SK-N-SH (cell line): Measurements from ENCODE around the gene ITPRIPL2. TPM values are rescaled to one million over a fixed set of nuclear protein-coding genes. Genes with fewer than 3 reads are reported as not detected.
A peak's percentile ranks its signal among the peaks of the same experiment; 100 is the strongest.

Source experiments
- CTCF ChIA-PET: fragments of 300-600, 350-600 bp; formaldehyde crosslinking; extraction: SDS; loops from one replicate; lab custom pipeline; 2021; lab: Yijun Ruan, JAX
- POLR2A ChIA-PET: fragments of 350-600 bp; sonication (Branson Sonifier 250); formaldehyde crosslinking; extraction: SDS; loops from one replicate; lab custom pipeline; 2020; ENCODE audit warnings: antibody characterized with exemption, inconsistent platforms; lab: Yijun Ruan, JAX
- DNase-seq: peaks from one replicate; pipeline ENCODE4 v3.0.0; 2012
- H2AFZ ChIP-seq: fragments of 200-600 bp; sonication (generic); 2 replicates; pipeline ENCODE4 v1.8.1; 2016; ENCODE audit warnings: antibody characterized with exemption, mild to moderate bottlenecking, low read depth
- H3F3A ChIP-seq: fragments of 200-600 bp; sonication (generic); replicated peaks from 2 replicates; pipeline ENCODE3; 2016; ENCODE audit warnings: antibody characterized with exemption, mild to moderate bottlenecking; ENCODE audit not compliant: insufficient read depth
- H3K27ac ChIP-seq, 2 experiments: fragments of 200-500 bp in 1 of 2; fragments of 200-600 bp in 1 of 2; sonication (Bioruptor generic) in 1 of 2; sonication (generic), shearing (Covaris generic) in 1 of 2; 2 replicates each; pipeline versions ENCODE4 v1.5.1 to v1.6.1; 2014 to 2016; ENCODE audit warnings: low read depth in 2 of 2, inconsistent platforms in 1 of 2, low read length in 1 of 2, mild to moderate bottlenecking in 1 of 2, mixed read lengths in 1 of 2
- H3K27me3 ChIP-seq: fragments of 200-600 bp; sonication (generic), shearing (Covaris generic); 2 replicates; pipeline ENCODE4 v1.6.1; 2016; ENCODE audit warnings: mixed run types; ENCODE audit not compliant: insufficient read depth
- H3K36me3 ChIP-seq, 2 experiments: fragments of 200-500 bp in 1 of 2; fragments of 200-600 bp in 1 of 2; sonication (Bioruptor generic) in 1 of 2; sonication (generic) in 1 of 2; replicated peaks in 1 of 2; 2 replicates each; pipeline versions ENCODE3 to v1.5.1; 2014 to 2016; ENCODE audit warnings: low read length in 1 of 2, mild to moderate bottlenecking in 1 of 2; ENCODE audit not compliant: insufficient read depth in 2 of 2, control insufficient read depth in 1 of 2
- H3K4me1 ChIP-seq, 2 experiments: fragments of 200-500 bp in 1 of 2; fragments of 200-600 bp in 1 of 2; sonication (Bioruptor generic) in 1 of 2; sonication (generic), shearing (Covaris generic) in 1 of 2; 2 replicates each; pipeline versions ENCODE4 v1.5.1 to v1.6.1; 2014 to 2016; ENCODE audit warnings: low read depth in 1 of 2, low read length in 1 of 2, mixed run types in 1 of 2; ENCODE audit not compliant: insufficient read depth in 2 of 2, control insufficient read depth in 1 of 2
- H3K4me2 ChIP-seq: fragments of 200-600 bp; sonication (generic), shearing (Covaris generic); 2 replicates; pipeline ENCODE4 v1.6.1; 2017; ENCODE audit warnings: mixed run types
- H3K4me3 ChIP-seq, 2 experiments: fragments of 200-500 bp in 1 of 2; fragments of 200-600 bp in 1 of 2; sonication (Bioruptor generic) in 1 of 2; sonication (generic), shearing (Covaris generic) in 1 of 2; 2 replicates each; pipeline versions ENCODE4 v1.5.1 to v1.8.1; 2014 to 2016; ENCODE audit warnings: low read depth in 2 of 2, inconsistent platforms in 1 of 2, low read length in 1 of 2, mild to moderate bottlenecking in 1 of 2, mixed read lengths in 1 of 2, moderate library complexity in 1 of 2
- H3K79me2 ChIP-seq: fragments of 200-600 bp; sonication (generic); 2 replicates; pipeline ENCODE4 v1.8.1; 2017; ENCODE audit warnings: mild to moderate bottlenecking; ENCODE audit not compliant: insufficient read depth
- H3K9ac ChIP-seq: fragments of 200-600 bp; sonication (generic); 2 replicates; pipeline ENCODE4 v1.6.1; 2017; ENCODE audit warnings: mixed run types
- H3K9me2 ChIP-seq: fragments of 200-600 bp; sonication (generic); 2 replicates; pipeline ENCODE4 v1.6.1; 2017; ENCODE audit warnings: mixed run types
- H3K9me3 ChIP-seq: fragments of 200-600 bp; sonication (generic); 2 replicates; pipeline ENCODE4 v1.6.1; 2017; ENCODE audit warnings: mixed run types, mild to moderate bottlenecking, moderate library complexity
- H4K20me1 ChIP-seq: fragments of 200-600 bp; sonication (generic); 2 replicates; pipeline ENCODE4 v1.6.1; 2017; ENCODE audit warnings: mild to moderate bottlenecking, mixed run types; ENCODE audit not compliant: insufficient read depth
- CHD2 ChIP-seq: fragments of 150-350 bp; IDR thresholded peaks from 2 replicates; pipeline ENCODE4 v1.6.1; 2018; ENCODE audit warnings: low read length; ENCODE audit not compliant: partially characterized antibody
- CTCF ChIP-seq: fragments of 200-600 bp; sonication (generic); IDR thresholded peaks from 2 replicates; pipeline ENCODE4 v1.6.1; 2017; ENCODE audit warnings: antibody characterized with exemption, mild to moderate bottlenecking, moderate library complexity
- ELF1 ChIP-seq: IDR thresholded peaks from 2 replicates; pipeline ENCODE4 v1.4.0; 2012
- FOXJ3 ChIP-seq: sonication (generic); formaldehyde crosslinking; IDR thresholded peaks from 2 replicates; pipeline ENCODE4 v1.5.1; 2020; ENCODE audit warnings: mild to moderate bottlenecking, missing genetic modification reagents
- GABPA ChIP-seq: IDR thresholded peaks from 2 replicates; pipeline ENCODE4 v1.4.0; 2012; ENCODE audit warnings: low read depth, mild to moderate bottlenecking
- IRF3 ChIP-seq: fragments of 150-350 bp; IDR thresholded peaks from 2 replicates; pipeline ENCODE4 v1.6.1; 2016; ENCODE audit warnings: mild to moderate bottlenecking, low read depth, low read length
- JUND ChIP-seq: IDR thresholded peaks from 2 replicates; pipeline ENCODE4 v1.4.0; 2012
- MAX ChIP-seq: IDR thresholded peaks from 2 replicates; pipeline ENCODE4 v1.4.0; 2012; ENCODE audit warnings: low read depth
- MXI1 ChIP-seq: IDR thresholded peaks from 2 replicates; pipeline ENCODE4 v1.6.1; 2012; ENCODE audit warnings: mild to moderate bottlenecking, low read depth, low read length, improper control_type of control experiment
- NFIC ChIP-seq: IDR thresholded peaks from 2 replicates; pipeline ENCODE4 v1.4.0; 2012; ENCODE audit warnings: borderline replicate concordance
- PBX3 ChIP-seq: IDR thresholded peaks from 2 replicates; pipeline ENCODE4; 2012
- POLR2AphosphoS5 ChIP-seq: IDR thresholded peaks from 2 replicates; pipeline ENCODE4 v1.6.1; 2012; ENCODE audit warnings: low read depth, low read length
- REST ChIP-seq: IDR thresholded peaks from 2 replicates; pipeline ENCODE4 v1.6.1; 2012; ENCODE audit warnings: mild to moderate bottlenecking, low read depth, low read length, moderate library complexity
- SIN3A ChIP-seq: IDR thresholded peaks from 2 replicates; pipeline ENCODE4 v1.6.1; 2012; ENCODE audit warnings: low read depth, mild to moderate bottlenecking, low read length, moderate library complexity, borderline replicate concordance
- SMC3 ChIP-seq: IDR thresholded peaks from 2 replicates; pipeline ENCODE4 v1.6.1; 2012; ENCODE audit warnings: low read depth, low read length, improper control_type of control experiment
- TAF1 ChIP-seq: IDR thresholded peaks from 2 replicates; pipeline ENCODE4 v1.6.1; 2012; ENCODE audit warnings: low read depth, mild to moderate bottlenecking, low read length, moderate library complexity, borderline replicate concordance
- TEAD4 ChIP-seq: IDR thresholded peaks from 2 replicates; pipeline ENCODE4 v1.4.0; 2012; ENCODE audit warnings: mild to moderate bottlenecking, borderline replicate concordance; ENCODE audit not compliant: insufficient read depth
- USF1 ChIP-seq: IDR thresholded peaks from 2 replicates; pipeline ENCODE4 v1.4.0; 2012; ENCODE audit warnings: low read depth, borderline replicate concordance
- YY1 ChIP-seq: IDR thresholded peaks from 2 replicates; pipeline ENCODE4 v1.4.0; 2012; ENCODE audit warnings: low read depth, mild to moderate bottlenecking
- ZBTB33 ChIP-seq: IDR thresholded peaks from 2 replicates; pipeline ENCODE4 v1.4.0; 2012; ENCODE audit warnings: low read depth, borderline replicate concordance
- WGBS: methylation state at CpG from one replicate; pipeline ENCODE4 v1.1.6; 2017; ENCODE audit warnings: low lambda C conversion rate; 5-methylcytosine and 5-hydroxymethylcytosine counted together
- polyA plus RNA-seq, 3 experiments: library from polyadenylated mRNA; depleted of rRNA; stranded (reverse); fragments of >200 nt; gene quantifications; 2 replicates each; pipeline ENCODE4 v1.2.3, GENCODE V29; 2012

ITPRIPL2 gene
- polyA plus RNA-seq, 1 of the 3 experiments (the other 2 are of a cell fraction): 4.3 TPM

GRCh38 chr16:19086322-19087199, 27.2 kb upstream of the ITPRIPL2 start:
- Histone ChIP-seq H3K27ac (no peak overlapping the region), H3F3A (no peaks in the 10 kb centered on the region), H3K9me3 (no peaks in the 10 kb centered on the region), H3K4me1 (peaks cover 6 to 8% of the 10 kb centered on the region in 2 experiments; a peak in 2 of 4 replicates), H2AFZ (peak overlapping the region; percentile 93), H4K20me1 (no peaks in the 10 kb centered on the region), H3K9ac (peak overlapping the region; percentile 51; the same call in 1 of the 2 replicates), H3K4me3 (peak overlapping the region; percentile 41 to 57), H3K4me2 (peak overlapping the region; percentile 90), H3K9me2 (no peaks in the 10 kb centered on the region), H3K27me3 (no peaks in the 10 kb centered on the region), H3K79me2 (no peaks in the 10 kb centered on the region), H3K36me3 (no peaks in the 10 kb centered on the region)
- CTCF ChIA-PET: interaction anchor here (0.5 to 6.0 kb wide), 79 partner anchors 9 to 649 kb away, joined by 3 to 82 read pairs (median 5); partner anchors contain the start of genes COQ7, ITPRIPL2, RPS15A and SYT17
- 20% methylated on average over 21 of the region's 52 CpGs for WGBS
- POLR2A ChIA-PET: interaction anchor here (1.5 kb wide), 1 partner anchor 286 kb away, joined by 3 read pairs; no protein-coding TSS in a partner anchor
- DNase-seq: peak; percentile 92
- TF ChIP-seq FOXJ3 (CRISPR knock-in tag): no peak; the same call in 1 of the 2 replicates
- peak; percentile 81 for TF ChIP-seq MAX
- TF ChIP-seq POLR2AphosphoS5: peak; percentile 74
- peak; percentile 95 for TF ChIP-seq CTCF
- TF ChIP-seq ELF1: no peak
- TF ChIP-seq NFIC: no peak
- TF ChIP-seq TEAD4: no peak
- TF ChIP-seq JUND: no peak
- TF ChIP-seq MXI1: peak; percentile 81
- no peak for TF ChIP-seq GABPA
- TF ChIP-seq CHD2: peak; percentile 98
- TF ChIP-seq SMC3: peak; percentile 98
- no peak for TF ChIP-seq YY1
- TF ChIP-seq IRF3: no peak
- peak; percentile 93 for TF ChIP-seq ZBTB33
- peak; percentile 22; the same call in 1 of the 2 replicates for TF ChIP-seq SIN3A
- TF ChIP-seq PBX3: no peak
- TF ChIP-seq USF1: peak; percentile 82
- TF ChIP-seq TAF1: peak; percentile 64; the same call in 1 of the 2 replicates
- 0 out of 2 replicates have a peak, but pooled peaks have one; percentile 6 for TF ChIP-seq REST
